H9 (cell line): ENCODE data around the gene INPP4A. TPM values are rescaled to one million over a fixed set of nuclear protein-coding genes. Genes with fewer than 3 reads are reported as not detected.

Experiments used
- DNase-seq: peaks from one replicate; pipeline ENCODE4 v3.0.0-alpha.2; 2017
- H2AFZ ChIP-seq: one replicate; pipeline ENCODE4 v1.6.1; 2013; ENCODE audit warnings: mild to moderate bottlenecking, low read length, control low read depth, moderate library complexity
- H2AK5ac ChIP-seq: 2 replicates; pipeline ENCODE4 v1.6.1; 2013; ENCODE audit warnings: low read length, control low read depth, mixed read lengths; ENCODE audit not compliant: insufficient read length
- H2BK120ac ChIP-seq: one replicate; pipeline ENCODE4 v1.6.1; 2013; ENCODE audit warnings: low read depth, mild to moderate bottlenecking, low read length, control low read depth, inconsistent platforms; ENCODE audit not compliant: poor library complexity, severe bottlenecking
- H2BK12ac ChIP-seq: 2 replicates; pipeline ENCODE4 v1.6.1; 2013; ENCODE audit warnings: low read length, control low read depth, mixed read lengths, low read depth; ENCODE audit not compliant: insufficient read length
- H2BK15ac ChIP-seq: 2 replicates; pipeline ENCODE4 v1.6.1; 2013; ENCODE audit warnings: low read depth, low read length, control low read depth
- H2BK20ac ChIP-seq: one replicate; pipeline ENCODE4 v1.6.1; 2013; ENCODE audit warnings: low read depth, mild to moderate bottlenecking, low read length, control low read depth, inconsistent platforms; ENCODE audit not compliant: poor library complexity, severe bottlenecking
- H2BK5ac ChIP-seq: 2 replicates; pipeline ENCODE4 v1.6.1; 2013; ENCODE audit warnings: low read length, control low read depth, mixed read lengths; ENCODE audit not compliant: insufficient read length
- H3K14ac ChIP-seq: 2 replicates; pipeline ENCODE4 v1.6.1; 2013; ENCODE audit warnings: low read length, control low read depth; ENCODE audit not compliant: insufficient read depth
- H3K18ac ChIP-seq: 2 replicates; pipeline ENCODE4 v1.6.1; 2013; ENCODE audit warnings: low read depth, mild to moderate bottlenecking, mixed read lengths, low read length, control low read depth; ENCODE audit not compliant: insufficient read length
- H3K23ac ChIP-seq: 2 replicates; pipeline ENCODE4 v1.6.1; 2013; ENCODE audit warnings: low read length, control low read depth, mixed read lengths, low read depth; ENCODE audit not compliant: insufficient read length
- H3K23me2 ChIP-seq: 2 replicates; pipeline ENCODE4 v1.6.1; 2013; ENCODE audit warnings: low read depth, mild to moderate bottlenecking, mixed read lengths, low read length, control low read depth; ENCODE audit not compliant: insufficient read length, poor library complexity, severe bottlenecking
- H3K27ac ChIP-seq: 2 replicates; pipeline ENCODE4 v1.5.1; 2013; ENCODE audit warnings: low read length, control low read depth, mixed read lengths, low read depth; ENCODE audit not compliant: insufficient read length
- H3K27me3 ChIP-seq: 2 replicates; pipeline ENCODE4 v1.6.1; 2013; ENCODE audit warnings: low read length, control low read depth, inconsistent platforms; ENCODE audit not compliant: insufficient read depth
- H3K4ac ChIP-seq: 2 replicates; pipeline ENCODE4 v1.6.1; 2013; ENCODE audit warnings: low read depth, mild to moderate bottlenecking, control low read depth, inconsistent platforms, low read length, moderate library complexity
- H3K4me1 ChIP-seq: 2 replicates; pipeline ENCODE4 v1.6.1; 2013; ENCODE audit warnings: low read length, control low read depth, inconsistent platforms; ENCODE audit not compliant: insufficient read depth
- H3K4me2 ChIP-seq: 2 replicates; pipeline ENCODE4 v1.6.1; 2013; ENCODE audit warnings: low read length, control low read depth, mixed read lengths; ENCODE audit not compliant: insufficient read length, insufficient read depth
- H3K56ac ChIP-seq: 2 replicates; pipeline ENCODE4 v1.6.1; 2013; ENCODE audit warnings: low read depth, mild to moderate bottlenecking, mixed read lengths, low read length, control low read depth; ENCODE audit not compliant: insufficient read length
- H3K79me1 ChIP-seq: 2 replicates; pipeline ENCODE4 v1.6.1; 2013; ENCODE audit warnings: low read depth, mild to moderate bottlenecking, moderate library complexity, low read length, control low read depth, inconsistent platforms; ENCODE audit not compliant: insufficient read depth, poor library complexity, severe bottlenecking
- H3K79me2 ChIP-seq: 2 replicates; pipeline ENCODE4 v1.6.1; 2013; ENCODE audit warnings: low read length, control low read depth, inconsistent platforms; ENCODE audit not compliant: insufficient read depth
- H3K9ac ChIP-seq: 2 replicates; pipeline ENCODE4 v1.6.1; 2013; ENCODE audit warnings: low read length, control low read depth, mixed read lengths; ENCODE audit not compliant: insufficient read length; ENCODE audit errors: extremely low read depth
- H3K9me3 ChIP-seq: one replicate; pipeline ENCODE4 v1.6.1; 2013; ENCODE audit warnings: low read depth, low read length, inconsistent platforms; ENCODE audit not compliant: control insufficient read depth
- H3T11ph ChIP-seq: one replicate; pipeline ENCODE4 v1.6.1; 2013; ENCODE audit warnings: mild to moderate bottlenecking, low read length, control low read depth, inconsistent platforms
- H4K20me1 ChIP-seq: one replicate; pipeline ENCODE4 v1.6.1; 2013; ENCODE audit not compliant: control insufficient read depth, insufficient read length, insufficient read depth
- H4K5ac ChIP-seq: 2 replicates; pipeline ENCODE4 v1.6.1; 2013; ENCODE audit warnings: low read depth, mild to moderate bottlenecking, mixed read lengths, low read length, control low read depth; ENCODE audit not compliant: insufficient read length
- H4K8ac ChIP-seq: replicated peaks from 2 replicates; pipeline ENCODE4 v1.6.1; 2013; ENCODE audit warnings: low read length, control low read depth, mixed read lengths, low read depth; ENCODE audit not compliant: insufficient read length
- H4K91ac ChIP-seq: 2 replicates; pipeline ENCODE4 v1.6.1; 2013; ENCODE audit warnings: low read depth, mild to moderate bottlenecking, moderate library complexity, mixed read lengths, low read length, control low read depth; ENCODE audit not compliant: insufficient read length
- H3K27ac Mint-ChIP-seq, 3 experiments: 2 replicates in 2 of 3; 3 replicates in 1 of 3; pipeline ENCODE4 v1.8.0; 2020 to 2021; ENCODE audit warnings: mixed read lengths in 3 of 3, mild to moderate bottlenecking in 1 of 3, moderate library complexity in 1 of 3
- H3K27me3 Mint-ChIP-seq: 2 replicates; pipeline ENCODE4 v1.8.0; 2021; ENCODE audit warnings: low read depth, mild to moderate bottlenecking, moderate library complexity, mixed read lengths
- H3K36me3 Mint-ChIP-seq, 3 experiments: 2 replicates in 2 of 3; 3 replicates in 1 of 3; pipeline ENCODE4 v1.8.0; 2020 to 2021; ENCODE audit warnings: low read depth in 3 of 3, mixed read lengths in 3 of 3; ENCODE audit not compliant: insufficient read depth in 1 of 3
- H3K4me1 Mint-ChIP-seq, 2 experiments: 2 replicates each; pipeline ENCODE4 v1.8.0; 2020; ENCODE audit warnings: mixed read lengths in 2 of 2
- H3K4me3 Mint-ChIP-seq, 2 experiments: 2 replicates in 1 of 2; 3 replicates in 1 of 2; pipeline ENCODE4 v1.8.0; 2020 to 2021; ENCODE audit warnings: mild to moderate bottlenecking in 2 of 2, mixed read lengths in 2 of 2, moderate library complexity in 1 of 2
- H3K9me3 Mint-ChIP-seq, 2 experiments: 2 replicates in 1 of 2; 3 replicates in 1 of 2; pipeline ENCODE4 v1.8.0; 2020; ENCODE audit warnings: mild to moderate bottlenecking in 2 of 2, mixed read lengths in 2 of 2, moderate library complexity in 1 of 2
- CTCF ChIP-seq: fragments of 200-600 bp; sonication (generic); conservative IDR thresholded peaks from 3 replicates; pipeline ENCODE4 v1.8.0; 2021; ENCODE audit warnings: antibody characterized with exemption, mild to moderate bottlenecking
- WGBS: extraction: QIAGEN DNeasy Blood & Tissue Kit; methylation state at CpG from one replicate; pipeline ENCODE4 v1.1.7; 2013; ENCODE audit warnings: missing lambda C conversion rate, low lambda C conversion rate, mixed read lengths; ENCODE audit not compliant: insufficient read length; ENCODE audit errors: extremely low coverage; 5-methylcytosine and 5-hydroxymethylcytosine counted together
- total RNA-seq: library from RNA; stranded (reverse); gene quantifications from 2 replicates; pipeline ENCODE4 v1.2.1, GENCODE V29; 2021

Gene INPP4A
- total RNA-seq, 1 experiment from 2014 or later = 55.2 TPM

- Histone ChIP-seq H3K4me2 (no peak overlapping the region), H2BK5ac (no peak overlapping the region), H3K18ac (no peak overlapping the region), H2BK12ac (no peak overlapping the region), H2AFZ (no peak overlapping the region), H4K20me1 (no peaks in the 10 kb centered on the region), H3K14ac (no peak overlapping the region), H4K91ac (no peak overlapping the region), H3K4ac (no peak overlapping the region), H3K23me2 (no peaks in the 10 kb centered on the region), H3K9ac (no peak overlapping the region), H3K27me3 (no peaks in the 10 kb centered on the region), H3K23ac (no peak overlapping the region), H3K4me1 (peaks cover 10% of the 10 kb centered on the region; the same call in 1 of the 2 replicates), H3K79me1 (peaks cover 4% of the 10 kb centered on the region), H4K8ac (no peak overlapping the region), H3K9me3 (no peaks in the 10 kb centered on the region), H3K27ac (no peak overlapping the region), H2BK120ac (no peak overlapping the region), H4K5ac (no peak overlapping the region), H3K56ac (no peak overlapping the region), H2AK5ac (no peak overlapping the region), H3K79me2 (peaks cover 2% of the 10 kb centered on the region; the same call in 1 of the 2 replicates), H3T11ph (no peak overlapping the region), H2BK15ac (no peak overlapping the region), H2BK20ac (no peak overlapping the region)
- Mint-ChIP-seq H3K4me1 (peaks cover 56% of the 10 kb centered on the region in 2 experiments), H3K9me3 (no peaks in the 10 kb centered on the region), H3K36me3 (peaks cover 8 to 16% (median 8%) of the 10 kb centered on the region in 3 experiments), H3K27ac (no peak overlapping the region; a peak in 1 of 7 replicates), H3K27me3 (no peaks in the 10 kb centered on the region), H3K4me3 (no peak overlapping the region)
- WGBS = no CpG with 5 or more reads among the region's 3 CpGs
- no peak for DNase-seq
- TF ChIP-seq CTCF = no peak
Measured at GRCh38 chr2:98467652-98468051, 23.0 kb downstream of the INPP4A start.
